Activated CD4-positive, CD25-positive, alpha-beta regulatory T cell (primary cell): Measurements from ENCODE around the gene IKBIP.
"Not testable (repeated sequence)": the region's sequence is repeated elsewhere in the genome, so short reads cannot be mapped to it uniquely, and the experiment has no call there.

ENCODE experiments used
- DNase-seq, 4 experiments: peaks; one replicate each; lab custom pipeline; 2025; lab: John Stamatoyannopoulos, UW

IKBIP gene

DNA sequence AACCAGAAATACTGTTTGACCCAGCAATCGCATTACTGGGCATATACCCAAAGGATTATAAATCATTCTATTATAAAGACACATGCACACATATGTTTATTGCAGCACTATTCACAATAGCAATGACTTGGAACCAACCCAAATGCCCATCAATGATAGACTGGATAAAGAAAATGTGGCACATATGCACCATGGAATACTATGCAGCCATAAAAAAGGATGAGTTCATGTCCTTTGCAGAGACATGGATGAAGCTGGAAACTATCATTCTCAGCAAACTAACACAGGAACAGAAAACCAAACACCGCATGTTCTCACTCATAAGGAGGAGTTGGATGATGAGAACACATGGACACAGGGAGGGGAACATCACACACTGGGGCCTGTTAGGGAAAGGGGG lies 67.8 kb downstream of the IKBIP start:
- not testable (repeated sequence) for DNase-seq

DNA sequence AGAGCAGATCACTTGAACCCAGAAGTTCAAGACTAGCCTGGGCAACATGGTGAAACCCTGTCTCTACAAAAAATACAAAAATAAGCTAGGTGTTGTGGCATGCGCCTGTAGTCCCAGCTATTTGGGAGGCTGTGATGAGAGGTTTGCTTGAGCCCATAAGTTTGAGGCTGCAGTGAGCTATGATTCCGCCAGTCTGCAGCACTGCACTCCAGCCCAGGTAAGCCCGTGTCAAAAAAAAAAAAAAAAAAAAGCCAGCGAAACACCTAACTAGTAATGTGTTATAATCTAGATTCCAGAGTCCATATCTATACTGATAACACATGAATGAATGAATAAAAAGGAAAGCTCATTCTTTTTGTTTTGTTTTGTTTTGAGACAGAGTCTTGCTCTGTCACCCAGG lies 69.6 kb downstream of the IKBIP start:
- no peak for DNase-seq
